GM12865 (cell line): Measurements from ENCODE around the gene CFAP68.
"Not testable (repeated sequence)": the region's sequence is repeated elsewhere in the genome, so short reads cannot be mapped to it uniquely, and the experiment has no call there.

Experiments used
- DNase-seq: peaks from one replicate; pipeline ENCODE4 v3.0.0; 2010; ENCODE audit warnings: low read depth
- H3K4me3 ChIP-seq: 2 replicates; pipeline ENCODE4 v1.5.1; 2011; ENCODE audit warnings: mild to moderate bottlenecking, low read depth, low read length, control low read depth
- CTCF ChIP-seq: IDR thresholded peaks from 2 replicates; pipeline ENCODE4 v1.5.1; 2011; ENCODE audit warnings: low read length, control low read depth, low read depth, inconsistent platforms; ENCODE audit not compliant: insufficient read depth; ENCODE audit errors: missing control alignments

Gene CFAP68

GRCh38 chr11:111882202-111882601 is 2.9 kb downstream of the CFAP68 start:
- no peak overlapping the region for H3K4me3 ChIP-seq
- no peak for TF ChIP-seq CTCF

GRCh38 chr11:111885053-111885452 is 5.7 kb downstream of the CFAP68 start:
- DNase-seq, H3K4me3 ChIP-seq: not testable (repeated sequence)

More at GRCh38 chr11:111882202-111882601, 2.9 kb downstream of the CFAP68 start:
- DNase-seq = no peak

GRCh38 chr11:111886032-111886431 is 6.7 kb downstream of the CFAP68 start:
- no peak for TF ChIP-seq CTCF
- DNase-seq = no peak
- H3K4me3 ChIP-seq = no peak overlapping the region

GRCh38 chr11:111886844-111887243 is 7.5 kb downstream of the CFAP68 start:
- no peak for TF ChIP-seq CTCF
- DNase-seq = no peak
- no peak overlapping the region for H3K4me3 ChIP-seq

- DNase-seq = no peak
- TF ChIP-seq CTCF = no peak
Measured at GRCh38 chr11:111905411-111905810, 26.1 kb downstream of the CFAP68 start.

GRCh38 chr11:111906680-111907079 is 27.3 kb downstream of the CFAP68 start:
- no peak for DNase-seq
- TF ChIP-seq CTCF = no peak

More at GRCh38 chr11:111905411-111905810, 26.1 kb downstream of the CFAP68 start:
- H3K4me3 ChIP-seq = no peak overlapping the region

GRCh38 chr11:111908639-111909305 is 29.4 kb downstream of the CFAP68 start:
- H3K4me3 ChIP-seq = no peak overlapping the region
- TF ChIP-seq CTCF = no peak
- no peak for DNase-seq

More at GRCh38 chr11:111906680-111907079, 27.3 kb downstream of the CFAP68 start:
- H3K4me3 ChIP-seq = no peak overlapping the region
